Measurements from ENCODE around the gene MBOAT1. TPM values are rescaled to one million over a fixed set of nuclear protein-coding genes. Genes with fewer than 3 reads are reported as not detected.
"Not testable (repeated sequence)": the region's sequence is repeated elsewhere in the genome, so short reads cannot be mapped to it uniquely, and the experiment has no call there.

The MBOAT1 gene
- total RNA-seq, 1 donor from 2014 or later, result 16.3 TPM

- TF ChIP-seq CTCF (IDR thresholded peaks at IDR 0.05; ENCODE audit: insufficient read depth, low read length, severe bottlenecking), result no peak
- H3K4me3 ChIP-seq (ENCODE audit: low read depth, low read length), result no peak overlapping the region
- FAIRE-seq, result no peak
These were observed 42.0 kb upstream of the MBOAT1 start for GRCh38 chr6:20254295-20254694.

GRCh38 chr6:20253021-20253420, 40.8 kb upstream of the MBOAT1 start:
- no peak for DNase-seq (ENCODE audit: low read depth)
- Histone ChIP-seq H3K4me3 (ENCODE audit: low read depth, low read length) (no peak overlapping the region), H3K36me3 (ENCODE audit: control insufficient read depth, insufficient read depth, low read length) (no peaks in the 10 kb centered on the region), H3K27me3 (ENCODE audit: control insufficient read depth, insufficient read depth, low read length) (no peaks in the 10 kb centered on the region)
- TF ChIP-seq CTCF (IDR thresholded peaks at IDR 0.05; ENCODE audit: insufficient read depth, low read length, severe bottlenecking), result no peak
- FAIRE-seq, result no peak

More at GRCh38 chr6:20254295-20254694, 42.0 kb upstream of the MBOAT1 start:
- Histone ChIP-seq H3K27me3 (ENCODE audit: control insufficient read depth, insufficient read depth, low read length) (no peaks in the 10 kb centered on the region), H3K36me3 (ENCODE audit: control insufficient read depth, insufficient read depth, low read length) (no peaks in the 10 kb centered on the region)
- no peak for DNase-seq (ENCODE audit: low read depth)

- Histone ChIP-seq H3K27me3 (ENCODE audit: control insufficient read depth, insufficient read depth, low read length) (no peaks in the 10 kb centered on the region), H3K4me3 (ENCODE audit: low read depth, low read length) (no peak overlapping the region), H3K36me3 (ENCODE audit: control insufficient read depth, insufficient read depth, low read length) (no peaks in the 10 kb centered on the region)
- no peak for DNase-seq (ENCODE audit: low read depth)
- no peak for TF ChIP-seq CTCF (IDR thresholded peaks at IDR 0.05; ENCODE audit: insufficient read depth, low read length, severe bottlenecking)
- FAIRE-seq, result no peak
These were observed 40.0 kb upstream of the MBOAT1 start for GRCh38 chr6:20252311-20252710.

- Histone ChIP-seq H3K27me3 (ENCODE audit: control insufficient read depth, insufficient read depth, low read length) (no peaks in the 10 kb centered on the region), H3K36me3 (ENCODE audit: control insufficient read depth, insufficient read depth, low read length) (no peaks in the 10 kb centered on the region), H3K4me3 (ENCODE audit: low read depth, low read length) (no peak overlapping the region)
- TF ChIP-seq CTCF (IDR thresholded peaks at IDR 0.05; ENCODE audit: insufficient read depth, low read length, severe bottlenecking), result no peak
- no peak for FAIRE-seq
- no peak for DNase-seq (ENCODE audit: low read depth)
These were observed 39.3 kb upstream of the MBOAT1 start for GRCh38 chr6:20251525-20251924.

GRCh38 chr6:20246125-20246524, 33.9 kb upstream of the MBOAT1 start:
- TF ChIP-seq CTCF (IDR thresholded peaks at IDR 0.05; ENCODE audit: insufficient read depth, low read length, severe bottlenecking), result no peak
- Histone ChIP-seq H3K36me3 (ENCODE audit: control insufficient read depth, insufficient read depth, low read length) (no peaks in the 10 kb centered on the region), H3K27me3 (ENCODE audit: control insufficient read depth, insufficient read depth, low read length) (no peaks in the 10 kb centered on the region), H3K4me3 (ENCODE audit: low read depth, low read length) (no peak overlapping the region)
- DNase-seq (ENCODE audit: low read depth) (no peak), FAIRE-seq (no peak)

GRCh38 chr6:20244807-20245681, 32.8 kb upstream of the MBOAT1 start:
- FAIRE-seq; H3K36me3 ChIP-seq (ENCODE audit: control insufficient read depth, insufficient read depth, low read length); H3K27me3 ChIP-seq (ENCODE audit: control insufficient read depth, insufficient read depth, low read length); H3K4me3 ChIP-seq (ENCODE audit: low read depth, low read length); DNase-seq (ENCODE audit: low read depth): not testable (repeated sequence)
